ENCODE measurements around the gene WNT6. TPM values are rescaled to one million over a fixed set of nuclear protein-coding genes. Genes with fewer than 3 reads are reported as not detected.

Gene WNT6
- total RNA-seq, 3 donors from 2014 or later = 0.11 TPM; not detected in 2

- Mint-ChIP-seq H3K4me1 (ENCODE audit: low read depth) (peaks cover 53% of the 10 kb centered on the region), H3K27me3 (ENCODE audit: low read depth) (peaks cover 2% of the 10 kb centered on the region), H3K36me3 (ENCODE audit: insufficient read depth) (no peaks in the 10 kb centered on the region), H3K9me3 (no peaks in the 10 kb centered on the region), H3K4me3 (peak overlapping the region; percentile 42)
- peak; percentile 21 to 30 for ATAC-seq
- no peak for DNase-seq
These were observed 23.3 kb downstream of the WNT6 start for GRCh38 chr2:218882866-218883366.

GRCh38 chr2:218883491-218884490 lies 24.2 kb downstream of the WNT6 start:
- ATAC-seq (peak; percentile 29 to 32), DNase-seq (peak; percentile 46)
- peaks cover 2% of the 10 kb centered on the region for H3K27me3 Mint-ChIP-seq (ENCODE audit: low read depth)
- H3K4me3 Mint-ChIP-seq = peak overlapping the region; percentile 42
- peaks cover 53% of the 10 kb centered on the region for H3K4me1 Mint-ChIP-seq (ENCODE audit: low read depth)
- no peaks in the 10 kb centered on the region for H3K36me3 Mint-ChIP-seq (ENCODE audit: insufficient read depth)
- no peaks in the 10 kb centered on the region for H3K9me3 Mint-ChIP-seq

DNA sequence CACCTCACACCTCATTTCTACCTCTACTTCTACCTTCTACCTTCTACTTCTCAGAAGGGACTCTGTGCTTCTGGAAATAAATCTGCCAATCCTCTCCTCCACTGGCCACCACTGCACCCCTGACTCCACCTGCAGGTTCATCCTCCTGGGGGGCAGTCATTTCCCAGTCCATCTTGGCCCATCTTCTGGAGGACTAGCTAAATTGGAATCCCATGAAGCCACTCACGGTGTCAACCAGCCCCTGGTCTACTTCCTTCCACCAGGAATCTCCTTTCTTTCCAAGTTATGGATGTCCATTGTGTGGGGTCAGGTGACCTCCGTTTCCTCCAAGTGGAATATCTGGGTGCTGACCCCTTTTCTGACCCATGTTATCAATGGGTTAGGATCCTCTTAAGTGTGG lies 24.9 kb downstream of the WNT6 start:
- Mint-ChIP-seq H3K4me3 (peak overlapping the region; percentile 49), H3K27me3 (ENCODE audit: low read depth) (peaks cover 2% of the 10 kb centered on the region), H3K9me3 (no peaks in the 10 kb centered on the region), H3K4me1 (ENCODE audit: low read depth) (peaks cover 49% of the 10 kb centered on the region), H3K36me3 (ENCODE audit: insufficient read depth) (no peaks in the 10 kb centered on the region)
- DNase-seq (no peak), ATAC-seq (no peak)

DNA sequence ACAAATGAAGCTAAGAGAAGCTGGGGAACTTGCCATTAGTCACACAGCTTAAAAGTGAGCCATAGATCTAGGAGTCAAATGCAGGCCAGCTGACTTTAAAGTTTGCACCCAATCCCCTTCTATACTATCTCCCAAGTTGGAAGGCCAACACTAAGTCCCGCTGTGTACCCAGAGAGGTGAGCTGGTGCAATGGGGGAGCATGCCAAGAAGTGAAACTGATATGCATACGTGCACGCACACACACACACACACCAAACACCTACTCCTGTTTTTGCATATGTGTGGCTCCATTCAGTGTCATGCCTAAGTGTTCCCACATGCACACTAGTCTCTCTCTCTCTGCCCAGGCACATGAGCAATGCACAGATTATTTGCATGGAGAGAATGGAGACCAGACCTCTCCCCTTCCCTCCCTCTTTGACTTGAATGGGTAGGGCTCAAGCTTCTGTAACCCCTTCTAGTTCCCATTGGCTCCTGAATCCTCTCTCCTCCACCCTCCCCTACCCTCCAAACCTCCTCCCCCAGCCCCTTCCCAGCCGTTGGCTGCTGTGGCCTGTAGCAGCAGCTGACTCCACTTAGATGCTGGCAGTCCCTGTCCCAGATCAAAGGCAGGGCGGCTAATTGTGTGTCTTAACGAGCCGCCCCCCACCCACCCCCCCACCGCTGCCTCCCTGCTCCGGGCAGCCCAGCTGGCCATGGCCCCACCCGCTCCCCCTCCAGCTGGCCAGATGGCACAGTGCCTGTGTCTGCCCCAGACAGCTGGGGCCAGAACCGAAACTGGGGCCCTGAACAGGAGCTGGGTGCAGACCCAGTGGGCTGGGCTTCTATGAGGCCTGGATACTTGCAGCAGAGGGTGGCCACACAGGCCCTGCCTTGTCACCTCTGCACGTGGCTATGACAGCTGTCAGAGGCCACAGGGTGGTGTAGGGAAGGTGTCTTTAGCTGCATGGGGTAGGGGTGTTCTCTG lies 26.7 kb downstream of the WNT6 start:
- ATAC-seq = no peak
- Mint-ChIP-seq H3K9me3 (no peaks in the 10 kb centered on the region), H3K27me3 (ENCODE audit: low read depth) (peaks cover 2% of the 10 kb centered on the region), H3K36me3 (ENCODE audit: insufficient read depth) (no peaks in the 10 kb centered on the region), H3K4me3 (no peak overlapping the region), H3K4me1 (ENCODE audit: low read depth) (peaks cover 40% of the 10 kb centered on the region)
- no peak for DNase-seq

DNA sequence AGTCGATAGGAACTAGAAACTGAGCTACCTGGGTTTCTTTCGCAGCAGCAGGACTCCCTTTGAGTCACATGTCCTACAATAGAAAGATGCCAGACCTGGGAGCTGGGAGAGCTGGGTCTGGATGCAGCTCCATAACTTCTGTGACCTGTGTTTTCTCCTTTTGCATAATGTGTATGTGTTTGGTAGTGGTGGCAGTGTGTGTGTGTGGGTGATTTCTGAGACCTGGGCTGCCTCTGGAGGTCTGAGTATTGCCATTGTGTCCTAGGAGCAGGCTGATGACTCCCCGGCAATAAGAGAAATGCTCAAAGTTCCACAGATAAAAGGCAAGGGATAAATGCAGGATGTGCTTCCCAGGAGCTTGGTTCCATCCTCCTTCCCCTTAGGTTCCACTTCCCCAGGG lies 27.5 kb downstream of the WNT6 start:
- peaks cover 41% of the 10 kb centered on the region for H3K4me1 Mint-ChIP-seq (ENCODE audit: low read depth)
- H3K9me3 Mint-ChIP-seq = no peaks in the 10 kb centered on the region
- H3K36me3 Mint-ChIP-seq (ENCODE audit: insufficient read depth) = no peaks in the 10 kb centered on the region
- no peak overlapping the region for H3K4me3 Mint-ChIP-seq
- DNase-seq (no peak), ATAC-seq (no peak)
- no peaks in the 10 kb centered on the region for H3K27me3 Mint-ChIP-seq (ENCODE audit: low read depth)

- Mint-ChIP-seq H3K9me3 (no peaks in the 10 kb centered on the region), H3K27me3 (ENCODE audit: low read depth) (no peaks in the 10 kb centered on the region)
- no peak for ATAC-seq
These were observed 28.7 kb downstream of the WNT6 start for GRCh38 chr2:218888341-218888740.

GRCh38 chr2:218889937-218890336 lies 30.3 kb downstream of the WNT6 start:
- Mint-ChIP-seq H3K27me3 (ENCODE audit: low read depth) (no peaks in the 10 kb centered on the region), H3K4me1 (ENCODE audit: low read depth) (peaks cover 45% of the 10 kb centered on the region), H3K4me3 (no peak overlapping the region), H3K9me3 (no peaks in the 10 kb centered on the region), H3K36me3 (ENCODE audit: insufficient read depth) (no peaks in the 10 kb centered on the region)
- ATAC-seq = no peak
- DNase-seq = no peak

More at GRCh38 chr2:218888341-218888740, 28.7 kb downstream of the WNT6 start:
- Mint-ChIP-seq H3K36me3 (ENCODE audit: insufficient read depth) (no peaks in the 10 kb centered on the region), H3K4me3 (no peak overlapping the region), H3K4me1 (ENCODE audit: low read depth) (peaks cover 38% of the 10 kb centered on the region)
- DNase-seq = no peak

GRCh38 chr2:218890369-218890768 lies 30.8 kb downstream of the WNT6 start:
- H3K36me3 Mint-ChIP-seq (ENCODE audit: insufficient read depth) = no peaks in the 10 kb centered on the region
- H3K9me3 Mint-ChIP-seq = no peaks in the 10 kb centered on the region
- H3K4me1 Mint-ChIP-seq (ENCODE audit: low read depth) = peaks cover 47% of the 10 kb centered on the region
- ATAC-seq (no peak), DNase-seq (no peak)
- no peaks in the 10 kb centered on the region for H3K27me3 Mint-ChIP-seq (ENCODE audit: low read depth)
- no peak overlapping the region for H3K4me3 Mint-ChIP-seq

DNA sequence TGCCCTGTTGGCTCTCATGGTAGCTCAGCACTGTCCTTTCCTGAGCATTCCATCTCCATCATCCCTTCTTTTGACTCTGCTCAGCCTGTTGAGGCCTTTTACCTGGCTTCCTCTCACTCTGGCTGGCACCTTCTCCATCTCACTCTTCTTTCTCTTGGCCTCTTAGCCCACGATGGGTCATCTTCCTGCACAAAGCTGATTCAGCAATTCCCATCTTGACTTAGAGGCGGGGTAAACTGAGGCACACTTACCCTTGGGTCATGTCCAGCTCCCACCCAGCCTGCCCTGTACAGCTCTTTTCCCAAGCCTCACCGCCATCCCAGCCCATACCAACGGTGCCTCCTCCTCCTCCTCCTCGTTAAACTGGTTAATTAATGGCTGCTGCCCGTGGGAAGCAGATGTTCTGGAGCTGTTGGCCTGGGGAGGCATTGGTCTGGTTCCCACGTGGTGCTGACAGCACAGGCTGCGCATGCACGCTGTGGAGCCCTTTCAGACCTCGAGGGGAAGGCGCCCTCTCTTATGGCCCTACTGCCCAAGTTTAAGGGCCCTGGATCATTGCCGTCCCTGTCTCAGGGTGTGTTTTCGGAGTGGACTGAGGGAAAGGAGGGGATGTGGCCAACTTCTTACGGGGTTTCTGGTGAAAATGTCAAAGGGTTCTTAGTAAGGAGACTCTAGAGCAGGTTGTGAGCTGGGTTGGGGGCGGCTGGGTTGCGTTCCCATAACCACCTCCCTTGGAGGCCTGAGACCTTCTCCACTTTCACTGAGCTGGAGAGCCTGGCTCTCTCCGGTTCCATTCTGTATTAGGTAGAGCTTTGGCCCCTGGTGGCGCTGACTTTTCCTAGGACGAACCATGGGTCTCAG lies 31.9 kb downstream of the WNT6 start:
- H3K36me3 Mint-ChIP-seq (ENCODE audit: insufficient read depth) = no peaks in the 10 kb centered on the region
- no peaks in the 10 kb centered on the region for H3K9me3 Mint-ChIP-seq
- peaks cover 50% of the 10 kb centered on the region for H3K4me1 Mint-ChIP-seq (ENCODE audit: low read depth)
- H3K4me3 Mint-ChIP-seq = peak overlapping the region; percentile 72
- DNase-seq = no peak
- ATAC-seq = no peak
- H3K27me3 Mint-ChIP-seq (ENCODE audit: low read depth) = no peaks in the 10 kb centered on the region

GRCh38 chr2:218892693-218893348 lies 33.2 kb downstream of the WNT6 start:
- ATAC-seq (peak; percentile 70), DNase-seq (peak; percentile 77)
- no peaks in the 10 kb centered on the region for H3K36me3 Mint-ChIP-seq (ENCODE audit: insufficient read depth)
- no peaks in the 10 kb centered on the region for H3K27me3 Mint-ChIP-seq (ENCODE audit: low read depth)
- no peaks in the 10 kb centered on the region for H3K9me3 Mint-ChIP-seq
- peaks cover 53% of the 10 kb centered on the region for H3K4me1 Mint-ChIP-seq (ENCODE audit: low read depth)
- H3K4me3 Mint-ChIP-seq = peak overlapping the region; percentile 80

- H3K4me3 Mint-ChIP-seq = peak overlapping the region; percentile 80
- H3K36me3 Mint-ChIP-seq (ENCODE audit: insufficient read depth) = no peaks in the 10 kb centered on the region
- no peak for DNase-seq
- H3K9me3 Mint-ChIP-seq = no peaks in the 10 kb centered on the region
- peaks cover 61% of the 10 kb centered on the region for H3K4me1 Mint-ChIP-seq (ENCODE audit: low read depth)
- no peak for ATAC-seq
- H3K27me3 Mint-ChIP-seq (ENCODE audit: low read depth) = peaks cover 3% of the 10 kb centered on the region
These were observed 33.9 kb downstream of the WNT6 start for GRCh38 chr2:218893349-218894150.

DNA sequence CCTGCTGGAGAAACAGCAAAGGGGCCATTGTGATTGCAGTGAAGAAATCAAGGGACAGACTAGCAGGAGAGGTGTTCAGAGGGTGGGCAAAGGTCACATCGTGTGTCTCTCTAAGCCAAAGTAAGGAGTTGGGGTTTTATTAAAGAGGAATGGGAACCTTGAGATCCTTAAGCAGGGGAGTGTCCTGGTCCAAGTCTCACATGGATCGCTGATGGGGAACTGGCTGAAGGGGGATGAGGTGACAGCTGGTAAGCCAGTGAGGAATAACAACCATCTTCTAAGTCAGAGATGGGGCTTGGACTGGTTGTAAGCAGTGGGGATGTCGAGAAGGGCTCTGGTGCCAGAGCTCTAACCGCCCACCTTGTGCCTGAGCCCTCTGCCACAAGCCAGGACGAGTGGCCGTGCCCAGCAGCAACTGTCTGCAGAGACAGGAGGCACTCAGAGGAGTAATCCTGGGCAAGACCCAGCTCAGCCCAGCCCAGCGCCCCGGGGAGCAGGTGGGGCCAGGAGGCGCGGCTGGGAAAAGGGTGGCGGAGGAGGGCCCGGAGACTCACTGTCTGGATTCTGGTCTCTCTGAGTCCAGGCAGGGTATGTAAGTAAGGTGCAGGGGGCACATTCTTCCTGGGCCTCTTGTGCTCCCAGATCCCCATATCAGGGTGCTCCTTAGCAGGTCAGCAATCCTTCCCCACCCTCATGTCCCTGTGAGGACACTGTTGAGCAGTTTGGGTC lies 34.7 kb downstream of the WNT6 start:
- DNase-seq = no peak
- H3K4me1 Mint-ChIP-seq (ENCODE audit: low read depth) = peaks cover 63% of the 10 kb centered on the region
- ATAC-seq = no peak
- peak overlapping the region; percentile 80 for H3K4me3 Mint-ChIP-seq
- no peaks in the 10 kb centered on the region for H3K9me3 Mint-ChIP-seq
- no peaks in the 10 kb centered on the region for H3K36me3 Mint-ChIP-seq (ENCODE audit: insufficient read depth)
- peaks cover 6% of the 10 kb centered on the region for H3K27me3 Mint-ChIP-seq (ENCODE audit: low read depth)
